SK-N-SH treated with all-trans-retinoic acid at 6 μM for 48 hours (cell line): ENCODE results near the gene RBMS1.

ENCODE experiments used
- ARNTL ChIP-seq: fragments of 450-650 bp; formaldehyde crosslinking; IDR thresholded peaks from 2 replicates; pipeline ENCODE4 v1.5.0; 2020; ENCODE audit warnings: low read depth, mild to moderate bottlenecking, moderate library complexity, borderline replicate concordance
- OSR1 ChIP-seq: fragments of 250-450 bp; sonication (Bioruptor Pico); IDR thresholded peaks from 2 replicates; pipeline ENCODE4 v1.8.0; 2022; ENCODE audit warnings: moderate library complexity, mild to moderate bottlenecking, inconsistent platforms
- PATZ1 ChIP-seq: fragments of 250-450 bp; sonication (Bioruptor Pico); IDR thresholded peaks from 2 replicates; pipeline ENCODE4 v1.8.0; 2020; ENCODE audit warnings: mild to moderate bottlenecking, moderate library complexity, borderline replicate concordance
- POU6F1 ChIP-seq: fragments of 250-450 bp; sonication (Bioruptor Pico); IDR thresholded peaks from 2 replicates; pipeline ENCODE4 v1.8.0; 2021; ENCODE audit warnings: low read depth, mild to moderate bottlenecking, moderate library complexity, borderline replicate concordance
- PPARA ChIP-seq: fragments of 250-450 bp; sonication (Bioruptor Pico); IDR thresholded peaks from 2 replicates; pipeline ENCODE4 v1.5.0; 2020; ENCODE audit warnings: mild to moderate bottlenecking, borderline replicate concordance
- RARB ChIP-seq: fragments of 250-450 bp; sonication (Bioruptor Pico); IDR thresholded peaks from 2 replicates; pipeline ENCODE4 v1.8.0; 2021; ENCODE audit warnings: mild to moderate bottlenecking, moderate library complexity
- TSHZ2 ChIP-seq: fragments of 250-450 bp; sonication (Bioruptor Pico); IDR thresholded peaks from 2 replicates; pipeline ENCODE4 v1.5.0; 2020; ENCODE audit warnings: mild to moderate bottlenecking, moderate library complexity
- ZNF8 ChIP-seq: fragments of 450-650 bp; formaldehyde crosslinking; IDR thresholded peaks from 2 replicates; pipeline ENCODE4 v1.5.0; 2020; ENCODE audit warnings: mild to moderate bottlenecking, moderate library complexity

- no peak for TF ChIP-seq POU6F1
- no peak for TF ChIP-seq PATZ1 (CRISPR knock-in tag)
- no peak for TF ChIP-seq ZNF8 (CRISPR knock-in tag)
- no peak for TF ChIP-seq OSR1
- no peak for TF ChIP-seq TSHZ2 (CRISPR knock-in tag)
- no peak for TF ChIP-seq RARB (CRISPR knock-in tag)
- no peak for TF ChIP-seq PPARA (CRISPR knock-in tag)
- TF ChIP-seq ARNTL, result no peak
Measured at GRCh38 chr2:160433466-160434140, 60.0 kb downstream of the RBMS1 start.
